ENCODE results near the gene CRYAA. TPM values are rescaled to one million over a fixed set of nuclear protein-coding genes. Genes with fewer than 3 reads are reported as not detected.

CRYAA gene
- total and polyA plus RNA-seq, 2 of the 8 experiments (the other 6 are each of a cell fraction or from before 2014, with no cell fraction given), result not detected

- Histone ChIP-seq H3K4me2 (ENCODE audit: insufficient read depth in 1 of 2, low read depth in 2 of 2, low read length in 2 of 2) (no peak overlapping the region), H3K9ac (replicated peaks in 1 of 4; ENCODE audit: extremely low read depth in 1 of 4, low read depth in 3 of 4, low read length in 3 of 4) (no peak overlapping the region), H3K9me3 (ENCODE audit: insufficient read depth in 2 of 2, low read depth in 1 of 2, low read length in 1 of 2) (peaks cover 2 to 4% of the 10 kb centered on the region in 2 experiments; a peak in 1 of 4 replicates), H3K23me2 (ENCODE audit: low read depth, low read length) (no peaks in the 10 kb centered on the region), H2BK12ac (ENCODE audit: low read depth, low read length) (no peak overlapping the region), H2AFZ (ENCODE audit: low read length) (no peak overlapping the region), H3K79me2 (ENCODE audit: control insufficient read depth in 1 of 2, insufficient read depth in 2 of 2, low read length in 2 of 2) (no peaks in the 10 kb centered on the region), H2BK5ac (ENCODE audit: low read depth, low read length) (no peak overlapping the region), H4K8ac (ENCODE audit: extremely low read depth, insufficient read depth, low read length) (no peak overlapping the region), H3K27ac (ENCODE audit: low read depth, low read length) (no peak overlapping the region), H3K18ac (ENCODE audit: extremely low read depth, low read length) (no peak overlapping the region), H3K23ac (ENCODE audit: insufficient read length) (no peak overlapping the region), H3K56ac (replicated peaks; ENCODE audit: insufficient read length, low read depth, low read length) (no peak overlapping the region), H3K36me3 (ENCODE audit: control insufficient read depth in 2 of 4, insufficient read depth in 4 of 4, low read length in 3 of 4) (no peaks in the 10 kb centered on the region), H2AK5ac (ENCODE audit: low read depth, low read length) (no peak overlapping the region), H3K4me1 (replicated peaks in 1 of 4; ENCODE audit: control insufficient read depth in 3 of 4, insufficient read depth in 4 of 4, low read length in 3 of 4) (no peaks in the 10 kb centered on the region), H4K20me1 (replicated peaks in 1 of 2; ENCODE audit: control insufficient read depth in 1 of 2, insufficient read depth in 2 of 2, low read length in 2 of 2) (no peaks in the 10 kb centered on the region), H3K4me3 (ENCODE audit: extremely low read depth in 1 of 4, insufficient read depth in 2 of 4, low read depth in 3 of 4, low read length in 4 of 4) (no peak overlapping the region), H4K91ac (replicated peaks; ENCODE audit: insufficient read length, low read length) (no peak overlapping the region), H2BK120ac (replicated peaks; ENCODE audit: low read depth, low read length) (no peak overlapping the region), H4K5ac (ENCODE audit: insufficient read length, low read depth, low read length) (no peak overlapping the region), H3K4ac (replicated peaks; ENCODE audit: insufficient read length, low read depth, low read length) (no peak overlapping the region), H2BK20ac (ENCODE audit: low read length) (no peak overlapping the region), H3K14ac (ENCODE audit: insufficient read length) (no peak overlapping the region), H2BK15ac (ENCODE audit: low read length) (no peak overlapping the region), H3K79me1 (ENCODE audit: low read depth, low read length) (no peaks in the 10 kb centered on the region), H3K27me3 (replicated peaks in 1 of 4; ENCODE audit: control insufficient read depth in 3 of 4, extremely low read depth in 1 of 4, insufficient read depth in 3 of 4, low read length in 3 of 4) (no peaks in the 10 kb centered on the region)
- ChIA-PET POLR2A (ENCODE audit: partially characterized antibody) (no interaction called here), CTCF (ENCODE audit: partially characterized antibody) (interaction anchor here (0.8 to 1.0 kb wide), 3 partner anchors 66 to 114 kb away, joined by 3 to 4 read pairs (median 4); no protein-coding TSS in a partner anchor)
- WGBS, 2 experiments (ENCODE audit: extremely low coverage in 1 of 2, insufficient coverage in 1 of 2, insufficient read length in 1 of 2, insufficient replicate concordance in 2 of 2, low coverage in 1 of 2, low lambda C conversion rate in 2 of 2, missing lambda C conversion rate in 1 of 2), result 94% methylated on average over 1 of the region's 1 CpG; no CpG with 5 or more reads in 1 of the 2 experiments
- no peak for DNase-seq (ENCODE audit: low read depth in 1 of 2, low spot score in 2 of 2)
- no peak for FAIRE-seq
- TF ChIP-seq NRF1 (IDR thresholded peaks at IDR 0.05; ENCODE audit: low read depth, low read length) (no peak), KDM4A (IDR thresholded peaks at IDR 0.05; ENCODE audit: low read depth, low read length, severe bottlenecking) (no peak), KDM5A (IDR thresholded peaks at IDR 0.05; ENCODE audit: low read length) (no peak), CTCF (IDR thresholded peaks at IDR 0.05; ENCODE audit: control extremely low read depth in 1 of 3, insufficient read depth in 1 of 3, low read depth in 1 of 3, low read length in 3 of 3) (no peak), RFX5 (IDR thresholded peaks at IDR 0.05; ENCODE audit: borderline replicate concordance, low read depth, low read length) (no peak), KDM1A (IDR thresholded peaks at IDR 0.05; ENCODE audit: borderline replicate concordance, low read length) (no peak), CTBP2 (IDR thresholded peaks at IDR 0.05; ENCODE audit: borderline replicate concordance, insufficient read depth, insufficient read length, low read length) (no peak), SP4 (IDR thresholded peaks at IDR 0.05; ENCODE audit: low read length) (no peak), CREB1 (IDR thresholded peaks at IDR 0.05) (no peak), YY1 (IDR thresholded peaks at IDR 0.05; ENCODE audit: low read depth, low read length) (no peak), ZNF274 (IDR thresholded peaks at IDR 0.05; ENCODE audit: borderline replicate concordance, extremely low read depth, low read length) (no peak)
Observed at GRCh38 chr21:43201491-43201890, 32.7 kb downstream of the CRYAA start.
